SK-N-SH (cell line): Measurements from ENCODE around the gene CNPY4. TPM values are rescaled to one million over a fixed set of nuclear protein-coding genes. Genes with fewer than 3 reads are reported as not detected.

Source experiments
- CTCF ChIA-PET: fragments of 300-600, 350-600 bp; formaldehyde crosslinking; extraction: SDS; loops from one replicate; lab custom pipeline; 2021; lab: Yijun Ruan, JAX
- POLR2A ChIA-PET: fragments of 350-600 bp; sonication (Branson Sonifier 250); formaldehyde crosslinking; extraction: SDS; loops from one replicate; lab custom pipeline; 2020; ENCODE audit warnings: antibody characterized with exemption, inconsistent platforms; lab: Yijun Ruan, JAX
- DNase-seq: peaks from one replicate; pipeline ENCODE4 v3.0.0; 2012
- H2AFZ ChIP-seq: fragments of 200-600 bp; sonication (generic); 2 replicates; pipeline ENCODE4 v1.8.1; 2016; ENCODE audit warnings: antibody characterized with exemption, mild to moderate bottlenecking, low read depth
- H3F3A ChIP-seq: fragments of 200-600 bp; sonication (generic); replicated peaks from 2 replicates; pipeline ENCODE3; 2016; ENCODE audit warnings: antibody characterized with exemption, mild to moderate bottlenecking; ENCODE audit not compliant: insufficient read depth
- H3K27ac ChIP-seq, 2 experiments: fragments of 200-500 bp in 1 of 2; fragments of 200-600 bp in 1 of 2; sonication (Bioruptor generic) in 1 of 2; sonication (generic), shearing (Covaris generic) in 1 of 2; 2 replicates each; pipeline versions ENCODE4 v1.5.1 to v1.6.1; 2014 to 2016; ENCODE audit warnings: low read depth in 2 of 2, inconsistent platforms in 1 of 2, low read length in 1 of 2, mild to moderate bottlenecking in 1 of 2, mixed read lengths in 1 of 2
- H3K27me3 ChIP-seq: fragments of 200-600 bp; sonication (generic), shearing (Covaris generic); 2 replicates; pipeline ENCODE4 v1.6.1; 2016; ENCODE audit warnings: mixed run types; ENCODE audit not compliant: insufficient read depth
- H3K36me3 ChIP-seq, 2 experiments: fragments of 200-500 bp in 1 of 2; fragments of 200-600 bp in 1 of 2; sonication (Bioruptor generic) in 1 of 2; sonication (generic) in 1 of 2; replicated peaks in 1 of 2; 2 replicates each; pipeline versions ENCODE3 to v1.5.1; 2014 to 2016; ENCODE audit warnings: low read length in 1 of 2, mild to moderate bottlenecking in 1 of 2; ENCODE audit not compliant: insufficient read depth in 2 of 2, control insufficient read depth in 1 of 2
- H3K4me1 ChIP-seq, 2 experiments: fragments of 200-500 bp in 1 of 2; fragments of 200-600 bp in 1 of 2; sonication (Bioruptor generic) in 1 of 2; sonication (generic), shearing (Covaris generic) in 1 of 2; 2 replicates each; pipeline versions ENCODE4 v1.5.1 to v1.6.1; 2014 to 2016; ENCODE audit warnings: low read depth in 1 of 2, low read length in 1 of 2, mixed run types in 1 of 2; ENCODE audit not compliant: insufficient read depth in 2 of 2, control insufficient read depth in 1 of 2
- H3K4me2 ChIP-seq: fragments of 200-600 bp; sonication (generic), shearing (Covaris generic); 2 replicates; pipeline ENCODE4 v1.6.1; 2017; ENCODE audit warnings: mixed run types
- H3K4me3 ChIP-seq, 2 experiments: fragments of 200-500 bp in 1 of 2; fragments of 200-600 bp in 1 of 2; sonication (Bioruptor generic) in 1 of 2; sonication (generic), shearing (Covaris generic) in 1 of 2; 2 replicates each; pipeline versions ENCODE4 v1.5.1 to v1.8.1; 2014 to 2016; ENCODE audit warnings: low read depth in 2 of 2, inconsistent platforms in 1 of 2, low read length in 1 of 2, mild to moderate bottlenecking in 1 of 2, mixed read lengths in 1 of 2, moderate library complexity in 1 of 2
- H3K79me2 ChIP-seq: fragments of 200-600 bp; sonication (generic); 2 replicates; pipeline ENCODE4 v1.8.1; 2017; ENCODE audit warnings: mild to moderate bottlenecking; ENCODE audit not compliant: insufficient read depth
- H3K9ac ChIP-seq: fragments of 200-600 bp; sonication (generic); 2 replicates; pipeline ENCODE4 v1.6.1; 2017; ENCODE audit warnings: mixed run types
- H3K9me2 ChIP-seq: fragments of 200-600 bp; sonication (generic); 2 replicates; pipeline ENCODE4 v1.6.1; 2017; ENCODE audit warnings: mixed run types
- H3K9me3 ChIP-seq: fragments of 200-600 bp; sonication (generic); 2 replicates; pipeline ENCODE4 v1.6.1; 2017; ENCODE audit warnings: mixed run types, mild to moderate bottlenecking, moderate library complexity
- H4K20me1 ChIP-seq: fragments of 200-600 bp; sonication (generic); 2 replicates; pipeline ENCODE4 v1.6.1; 2017; ENCODE audit warnings: mild to moderate bottlenecking, mixed run types; ENCODE audit not compliant: insufficient read depth
- CHD2 ChIP-seq: fragments of 150-350 bp; IDR thresholded peaks from 2 replicates; pipeline ENCODE4 v1.6.1; 2018; ENCODE audit warnings: low read length; ENCODE audit not compliant: partially characterized antibody
- ELF1 ChIP-seq: IDR thresholded peaks from 2 replicates; pipeline ENCODE4 v1.4.0; 2012
- EP300 ChIP-seq, 2 experiments: IDR thresholded peaks; 2 replicates each; pipeline versions ENCODE4 v1.4.0 to v1.6.1; 2012; ENCODE audit warnings: borderline replicate concordance in 1 of 2, low read depth in 1 of 2, low read length in 1 of 2
- EZH2phosphoT487 ChIP-seq: fragments of 200-600 bp; sonication (generic); IDR thresholded peaks from 2 replicates; pipeline ENCODE4 v1.6.1; 2017; ENCODE audit warnings: low read depth, mixed run types, mild to moderate bottlenecking, antibody characterized with exemption, moderate library complexity, borderline replicate concordance
- FOXM1 ChIP-seq: IDR thresholded peaks from 2 replicates; pipeline ENCODE4 v1.4.0; 2012; ENCODE audit warnings: low read depth, mild to moderate bottlenecking
- GATA2 ChIP-seq: sonication (generic); formaldehyde crosslinking; IDR thresholded peaks from 2 replicates; pipeline ENCODE4 v1.5.0; 2020; ENCODE audit warnings: mild to moderate bottlenecking, missing genetic modification reagents
- MEF2A ChIP-seq: IDR thresholded peaks from 2 replicates; pipeline ENCODE4 v1.4.0; 2012; ENCODE audit warnings: low read depth, borderline replicate concordance
- MXI1 ChIP-seq: IDR thresholded peaks from 2 replicates; pipeline ENCODE4 v1.6.1; 2012; ENCODE audit warnings: mild to moderate bottlenecking, low read depth, low read length, improper control_type of control experiment
- NFIC ChIP-seq: IDR thresholded peaks from 2 replicates; pipeline ENCODE4 v1.4.0; 2012; ENCODE audit warnings: borderline replicate concordance
- NRF1 ChIP-seq: IDR thresholded peaks from 2 replicates; pipeline ENCODE4 v1.6.1; 2012; ENCODE audit warnings: low read depth, mild to moderate bottlenecking, low read length
- POLR2AphosphoS5 ChIP-seq: IDR thresholded peaks from 2 replicates; pipeline ENCODE4 v1.6.1; 2012; ENCODE audit warnings: low read depth, low read length
- RAD21 ChIP-seq: IDR thresholded peaks from 2 replicates; pipeline ENCODE4 v1.6.1; 2012; ENCODE audit warnings: mild to moderate bottlenecking, low read length
- TAF1 ChIP-seq: IDR thresholded peaks from 2 replicates; pipeline ENCODE4 v1.6.1; 2012; ENCODE audit warnings: low read depth, mild to moderate bottlenecking, low read length, moderate library complexity, borderline replicate concordance
- YY1 ChIP-seq: IDR thresholded peaks from 2 replicates; pipeline ENCODE4 v1.4.0; 2012; ENCODE audit warnings: low read depth, mild to moderate bottlenecking
- WGBS: methylation state at CpG from one replicate; pipeline ENCODE4 v1.1.6; 2017; ENCODE audit warnings: low lambda C conversion rate; 5-methylcytosine and 5-hydroxymethylcytosine counted together
- polyA plus RNA-seq, 3 experiments: library from polyadenylated mRNA; depleted of rRNA; stranded (reverse); fragments of >200 nt; gene quantifications; 2 replicates each; pipeline ENCODE4 v1.2.3, GENCODE V29; 2012
- TF ChIP-seq, protein P1 (sequence below): IDR thresholded peaks from 2 replicates; pipeline ENCODE4 v1.4.0; 2012; ENCODE audit warnings: low read depth, borderline replicate concordance
- TF ChIP-seq, protein P2 (sequence below): fragments of 150-350 bp; IDR thresholded peaks from 2 replicates; pipeline ENCODE4 v1.6.1; 2016; ENCODE audit warnings: mild to moderate bottlenecking, low read depth, low read length
- TF ChIP-seq, protein P3 (sequence below): IDR thresholded peaks from 2 replicates; pipeline ENCODE4 v1.4.0; 2012; ENCODE audit warnings: low read depth, borderline replicate concordance
- TF ChIP-seq, protein P4 (sequence below): IDR thresholded peaks from 2 replicates; pipeline ENCODE4; 2012
- TF ChIP-seq, protein P5 (sequence below): fragments of 150-350 bp; IDR thresholded peaks from 2 replicates; pipeline ENCODE4 v1.6.1; 2017; ENCODE audit warnings: antibody characterized with exemption, low read length, low read depth, borderline replicate concordance

Gene CNPY4
- polyA plus RNA-seq, 1 of the 3 experiments (the other 2 are of a cell fraction) = 52.0 TPM

DNA sequence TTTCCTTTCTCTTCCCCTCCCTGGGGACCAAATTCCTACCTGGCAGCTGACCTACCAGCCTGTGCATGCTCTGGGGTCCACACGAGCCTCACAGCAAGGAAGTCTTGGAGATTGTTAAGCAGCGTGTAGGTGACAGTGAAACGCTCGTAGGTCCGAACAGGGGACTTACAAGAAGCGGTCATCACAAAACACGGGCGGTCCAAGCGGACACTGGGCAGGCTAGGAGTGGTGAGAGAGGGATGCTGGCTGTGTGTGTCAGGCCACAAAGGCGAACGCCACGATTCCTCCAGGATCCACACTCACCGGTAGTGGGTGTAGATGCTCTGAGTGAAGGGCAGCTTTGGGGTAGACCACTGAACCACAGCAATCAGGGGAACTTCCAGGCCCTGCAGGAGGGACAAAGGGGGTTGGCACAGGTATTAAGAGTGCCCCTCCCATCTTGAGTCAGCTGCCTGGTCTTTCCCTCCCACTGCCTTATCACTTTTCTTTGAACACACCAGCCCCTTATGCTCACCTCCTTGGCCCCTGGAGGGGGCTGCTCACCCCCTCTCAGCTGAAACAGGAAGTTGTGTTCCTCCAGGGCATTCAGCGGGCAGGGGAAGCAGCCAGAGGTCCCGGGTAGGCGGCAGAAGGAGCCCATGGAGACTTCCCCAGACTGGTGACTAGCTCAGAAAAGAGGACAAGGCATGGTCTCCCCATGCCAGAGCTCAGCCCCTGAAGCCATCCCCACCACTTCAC, 37.1 kb downstream of the CNPY4 start:
- Histone ChIP-seq H3K4me1 (peaks cover 11 to 19% of the 10 kb centered on the region in 2 experiments; a peak in 2 of 4 replicates), H3K27me3 (no peaks in the 10 kb centered on the region), H3K27ac (peak overlapping the region in 1 of 2 experiments; percentile 8; a peak in 1 of 4 replicates), H3K4me3 (peak overlapping the region; percentile 87 to 93; a peak in 2 of 4 replicates), H3K9me2 (no peaks in the 10 kb centered on the region), H3K9me3 (no peaks in the 10 kb centered on the region), H3F3A (peaks cover 15% of the 10 kb centered on the region), H4K20me1 (peaks cover 20% of the 10 kb centered on the region), H3K79me2 (peaks cover 54% of the 10 kb centered on the region), H3K4me2 (peak overlapping the region; percentile 100), H3K9ac (peak overlapping the region; percentile 85; the same call in 1 of the 2 replicates), H3K36me3 (peaks cover 34 to 39% of the 10 kb centered on the region in 2 experiments), H2AFZ (no peak overlapping the region)
- POLR2A ChIA-PET = interaction anchor here (0.6 to 4.3 kb wide), 6 partner anchors 8 to 39 kb away, joined by 3 to 25 read pairs (median 4); partner anchors contain the start of genes GAL3ST4, GPC2, LAMTOR4 and STAG3
- no peak for TF ChIP-seq CHD2
- TF ChIP-seq, protein P1, sequence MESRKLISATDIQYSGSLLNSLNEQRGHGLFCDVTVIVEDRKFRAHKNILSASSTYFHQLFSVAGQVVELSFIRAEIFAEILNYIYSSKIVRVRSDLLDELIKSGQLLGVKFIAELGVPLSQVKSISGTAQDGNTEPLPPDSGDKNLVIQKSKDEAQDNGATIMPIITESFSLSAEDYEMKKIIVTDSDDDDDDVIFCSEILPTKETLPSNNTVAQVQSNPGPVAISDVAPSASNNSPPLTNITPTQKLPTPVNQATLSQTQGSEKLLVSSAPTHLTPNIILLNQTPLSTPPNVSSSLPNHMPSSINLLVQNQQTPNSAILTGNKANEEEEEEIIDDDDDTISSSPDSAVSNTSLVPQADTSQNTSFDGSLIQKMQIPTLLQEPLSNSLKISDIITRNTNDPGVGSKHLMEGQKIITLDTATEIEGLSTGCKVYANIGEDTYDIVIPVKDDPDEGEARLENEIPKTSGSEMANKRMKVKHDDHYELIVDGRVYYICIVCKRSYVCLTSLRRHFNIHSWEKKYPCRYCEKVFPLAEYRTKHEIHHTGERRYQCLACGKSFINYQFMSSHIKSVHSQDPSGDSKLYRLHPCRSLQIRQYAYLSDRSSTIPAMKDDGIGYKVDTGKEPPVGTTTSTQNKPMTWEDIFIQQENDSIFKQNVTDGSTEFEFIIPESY = no peak
- no peak for TF ChIP-seq FOXM1
- no peak for TF ChIP-seq NFIC
- TF ChIP-seq ELF1 = no peak
- TF ChIP-seq POLR2AphosphoS5 = no peak
- TF ChIP-seq YY1 = no peak
- TF ChIP-seq EP300 (IDR thresholded peaks at IDR 0.05; ENCODE audit: borderline replicate concordance in 1 of 2, low read depth in 1 of 2, low read length in 1 of 2) = no peak
- TF ChIP-seq MXI1 = no peak
- TF ChIP-seq, protein P2, sequence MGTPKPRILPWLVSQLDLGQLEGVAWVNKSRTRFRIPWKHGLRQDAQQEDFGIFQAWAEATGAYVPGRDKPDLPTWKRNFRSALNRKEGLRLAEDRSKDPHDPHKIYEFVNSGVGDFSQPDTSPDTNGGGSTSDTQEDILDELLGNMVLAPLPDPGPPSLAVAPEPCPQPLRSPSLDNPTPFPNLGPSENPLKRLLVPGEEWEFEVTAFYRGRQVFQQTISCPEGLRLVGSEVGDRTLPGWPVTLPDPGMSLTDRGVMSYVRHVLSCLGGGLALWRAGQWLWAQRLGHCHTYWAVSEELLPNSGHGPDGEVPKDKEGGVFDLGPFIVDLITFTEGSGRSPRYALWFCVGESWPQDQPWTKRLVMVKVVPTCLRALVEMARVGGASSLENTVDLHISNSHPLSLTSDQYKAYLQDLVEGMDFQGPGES = no peak
- TF ChIP-seq, protein P3, sequence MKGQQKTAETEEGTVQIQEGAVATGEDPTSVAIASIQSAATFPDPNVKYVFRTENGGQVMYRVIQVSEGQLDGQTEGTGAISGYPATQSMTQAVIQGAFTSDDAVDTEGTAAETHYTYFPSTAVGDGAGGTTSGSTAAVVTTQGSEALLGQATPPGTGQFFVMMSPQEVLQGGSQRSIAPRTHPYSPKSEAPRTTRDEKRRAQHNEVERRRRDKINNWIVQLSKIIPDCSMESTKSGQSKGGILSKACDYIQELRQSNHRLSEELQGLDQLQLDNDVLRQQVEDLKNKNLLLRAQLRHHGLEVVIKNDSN = no peak
- CTCF ChIA-PET = interaction anchor here (0.6 to 3.9 kb wide), 5 partner anchors 25 to 540 kb away, joined by 3 to 33 read pairs (median 3); no protein-coding TSS in a partner anchor
- DNase-seq = peak; percentile 40
- 96% methylated on average over 16 of the region's 16 CpGs for WGBS

DNA sequence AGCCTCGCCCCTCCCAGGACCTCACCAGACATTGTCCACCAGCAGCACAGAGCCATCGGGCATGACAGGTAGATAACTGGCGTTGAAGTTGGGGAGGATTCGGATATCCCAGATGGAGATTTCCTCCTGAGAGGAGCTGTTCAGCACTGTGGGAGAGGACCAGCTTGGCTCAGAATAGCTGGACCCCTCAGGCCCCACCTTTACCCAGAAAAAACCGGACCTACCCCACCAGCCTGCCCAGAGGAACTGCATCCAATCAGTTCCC, 37.6 kb downstream of the CNPY4 start:
- no peaks in the 10 kb centered on the region for H3K27me3 ChIP-seq
- peak overlapping the region; percentile 87 to 93; a peak in 3 of 4 replicates for H3K4me3 ChIP-seq
- peak overlapping the region; percentile 85; the same call in 1 of the 2 replicates for H3K9ac ChIP-seq
- H3K27ac ChIP-seq = peak overlapping the region; percentile 36 to 62; a peak in 1 of 4 replicates
- peaks cover 31 to 39% of the 10 kb centered on the region in 2 experiments for H3K36me3 ChIP-seq
- no peak for DNase-seq
- H3K4me1 ChIP-seq = peaks cover 11 to 19% of the 10 kb centered on the region in 2 experiments; a peak in 2 of 4 replicates
- POLR2A ChIA-PET = interaction anchor here (0.6 to 4.3 kb wide), 5 partner anchors 9 to 115 kb away, joined by 3 to 25 read pairs (median 3); partner anchors contain the start of gene LAMTOR4
- H3K4me2 ChIP-seq = peak overlapping the region; percentile 100
- peaks cover 51% of the 10 kb centered on the region for H3K79me2 ChIP-seq
- no peak overlapping the region for H2AFZ ChIP-seq
- TF ChIP-seq EP300 (IDR thresholded peaks at IDR 0.05; ENCODE audit: borderline replicate concordance in 1 of 2, low read depth in 1 of 2, low read length in 1 of 2) (no peak), NRF1 (no peak), RAD21 (no peak), TAF1 (no peak), MEF2A (no peak), EZH2phosphoT487 (no peak), YY1 (no peak), ELF1 (no peak), NFIC (no peak), GATA2 (CRISPR knock-in tag) (no peak)
- TF ChIP-seq, protein P4, sequence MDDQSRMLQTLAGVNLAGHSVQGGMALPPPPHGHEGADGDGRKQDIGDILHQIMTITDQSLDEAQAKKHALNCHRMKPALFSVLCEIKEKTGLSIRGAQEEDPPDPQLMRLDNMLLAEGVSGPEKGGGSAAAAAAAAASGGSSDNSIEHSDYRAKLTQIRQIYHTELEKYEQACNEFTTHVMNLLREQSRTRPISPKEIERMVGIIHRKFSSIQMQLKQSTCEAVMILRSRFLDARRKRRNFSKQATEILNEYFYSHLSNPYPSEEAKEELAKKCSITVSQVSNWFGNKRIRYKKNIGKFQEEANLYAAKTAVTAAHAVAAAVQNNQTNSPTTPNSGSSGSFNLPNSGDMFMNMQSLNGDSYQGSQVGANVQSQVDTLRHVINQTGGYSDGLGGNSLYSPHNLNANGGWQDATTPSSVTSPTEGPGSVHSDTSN = no peak
- TF ChIP-seq, protein P5, sequence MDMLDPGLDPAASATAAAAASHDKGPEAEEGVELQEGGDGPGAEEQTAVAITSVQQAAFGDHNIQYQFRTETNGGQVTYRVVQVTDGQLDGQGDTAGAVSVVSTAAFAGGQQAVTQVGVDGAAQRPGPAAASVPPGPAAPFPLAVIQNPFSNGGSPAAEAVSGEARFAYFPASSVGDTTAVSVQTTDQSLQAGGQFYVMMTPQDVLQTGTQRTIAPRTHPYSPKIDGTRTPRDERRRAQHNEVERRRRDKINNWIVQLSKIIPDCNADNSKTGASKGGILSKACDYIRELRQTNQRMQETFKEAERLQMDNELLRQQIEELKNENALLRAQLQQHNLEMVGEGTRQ = no peak
- TF ChIP-seq, all 33 proteins: peak for 0
- Histone ChIP-seq H4K20me1 (peaks cover 20% of the 10 kb centered on the region), H3K9me3 (no peaks in the 10 kb centered on the region), H3F3A (peaks cover 15% of the 10 kb centered on the region), H3K9me2 (no peaks in the 10 kb centered on the region)
- CTCF ChIA-PET = interaction anchor here (0.6 to 3.9 kb wide), 6 partner anchors 8 to 540 kb away, joined by 3 to 33 read pairs (median 3); partner anchors contain the start of gene LAMTOR4
- WGBS = 57% methylated on average over 5 of the region's 5 CpGs
